Common myeloid progenitor, CD34-positive (primary cell): Measurements from ENCODE around the gene PCDHB10.
"Not testable (repeated sequence)": the region's sequence is repeated elsewhere in the genome, so short reads cannot be mapped to it uniquely, and the experiment has no call there.

ENCODE experiments used
- CTCF ChIA-PET: fragments of 350-600 bp; sonication (Branson Sonifier 250); formaldehyde crosslinking; loops from one replicate; lab custom pipeline; 2021; ENCODE audit warnings: antibody characterized with exemption; lab: Charles Lee
- POLR2A ChIA-PET: fragments of 350-600 bp; sonication (Branson Sonifier 250); formaldehyde crosslinking; loops from one replicate; lab custom pipeline; 2021; ENCODE audit warnings: antibody characterized with exemption; lab: Charles Lee
- DNase-seq, 3 donors: peaks; one replicate each; pipeline versions ENCODE4 v3.0.0 to v3.0.0-alpha.2; 2013
- H3K27ac ChIP-seq, 2 experiments: 1 replicate in 1 of 2; 2 replicates in 1 of 2; pipeline ENCODE4 v1.7.0; 2013; ENCODE audit warnings: inconsistent platforms in 2 of 2, low read length in 2 of 2, mild to moderate bottlenecking in 2 of 2, low read depth in 1 of 2, moderate library complexity in 1 of 2; ENCODE audit not compliant: severe bottlenecking in 2 of 2, insufficient read depth in 1 of 2, poor library complexity in 1 of 2
- H3K27me3 ChIP-seq, 5 experiments: replicated peaks in 2 of 5; 1 replicate in 3 of 5; 2 replicates in 2 of 5; pipeline versions ENCODE4 v1.6.1 to v1.7.0; 2013; ENCODE audit warnings: low read length in 4 of 5, mild to moderate bottlenecking in 2 of 5, moderate library complexity in 2 of 5, inconsistent platforms in 1 of 5; ENCODE audit not compliant: insufficient read depth in 5 of 5, control insufficient read depth in 4 of 5
- H3K36me3 ChIP-seq, 4 experiments: 1 replicate in 2 of 4; 2 replicates in 2 of 4; pipeline versions ENCODE4 v1.6.1 to v1.7.0; 2013; ENCODE audit warnings: low read length in 3 of 4, control low read depth in 1 of 4, mild to moderate bottlenecking in 1 of 4; ENCODE audit not compliant: control insufficient read depth in 4 of 4, insufficient read depth in 4 of 4
- H3K4me1 ChIP-seq, 4 experiments: 1 replicate in 3 of 4; 2 replicates in 1 of 4; pipeline versions ENCODE4 v1.6.1 to v1.7.1; 2013; ENCODE audit warnings: low read length in 3 of 4, mild to moderate bottlenecking in 3 of 4, control low read depth in 1 of 4, inconsistent platforms in 1 of 4, moderate library complexity in 1 of 4; ENCODE audit not compliant: control insufficient read depth in 4 of 4, insufficient read depth in 4 of 4; ENCODE audit errors: control extremely low read depth in 1 of 4
- H3K4me3 ChIP-seq, 7 experiments: 1 replicate in 4 of 7; 2 replicates in 3 of 7; pipeline versions ENCODE4 v1.5.1 to v1.7.0; 2013; ENCODE audit warnings: mild to moderate bottlenecking in 7 of 7, low read length in 6 of 7, moderate library complexity in 6 of 7, inconsistent platforms in 2 of 7, low read depth in 2 of 7, control low read depth in 1 of 7; ENCODE audit not compliant: insufficient read depth in 4 of 7, control insufficient read depth in 1 of 7; ENCODE audit errors: extremely low read depth in 1 of 7
- H3K9me3 ChIP-seq, 5 experiments: 1 replicate in 4 of 5; 2 replicates in 1 of 5; pipeline versions ENCODE4 v1.6.1 to v1.7.1; 2013; ENCODE audit warnings: low read length in 4 of 5, mild to moderate bottlenecking in 2 of 5, inconsistent platforms in 1 of 5, low read depth in 1 of 5, moderate library complexity in 1 of 5; ENCODE audit not compliant: control insufficient read depth in 4 of 5, insufficient read depth in 2 of 5; ENCODE audit errors: control extremely low read depth in 1 of 5
- WGBS: methylation state at CpG from one replicate; pipeline ENCODE4 v1.1.5; 2013; ENCODE audit not compliant: insufficient coverage; 5-methylcytosine and 5-hydroxymethylcytosine counted together

The PCDHB10 gene

GRCh38 chr5:141201126-141201525 lies 9.0 kb downstream of the PCDHB10 start:
- H3K4me1 ChIP-seq, H3K4me3 ChIP-seq, POLR2A ChIA-PET, H3K27ac ChIP-seq, DNase-seq, CTCF ChIA-PET, H3K36me3 ChIP-seq: not testable (repeated sequence)
- H3K27me3 ChIP-seq: peaks cover 3 to 29% (median 4%) of the 10 kb centered on the region in 5 experiments
- WGBS: 41% methylated on average over 8 of the region's 38 CpGs
- H3K9me3 ChIP-seq: peaks cover 12 to 34% (median 15%) of the 10 kb centered on the region in 5 experiments

DNA sequence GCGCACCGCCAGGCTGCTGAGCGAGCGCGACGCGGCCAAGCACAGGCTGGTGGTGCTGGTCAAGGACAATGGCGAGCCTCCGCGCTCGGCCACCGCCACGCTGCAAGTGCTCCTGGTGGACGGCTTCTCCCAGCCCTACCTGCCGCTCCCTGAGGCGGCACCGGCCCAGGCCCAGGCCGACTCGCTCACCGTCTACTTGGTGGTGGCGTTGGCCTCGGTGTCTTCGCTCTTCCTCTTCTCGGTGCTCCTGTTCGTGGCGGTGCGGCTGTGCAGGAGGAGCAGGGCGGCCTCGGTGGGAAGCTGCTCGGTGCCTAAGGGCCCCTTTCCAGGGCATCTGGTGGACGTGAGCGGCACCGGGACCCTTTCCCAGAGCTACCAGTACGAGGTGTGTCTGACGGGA lies 9.5 kb downstream of the PCDHB10 start:
- H3K36me3 ChIP-seq, H3K4me3 ChIP-seq, H3K27ac ChIP-seq, CTCF ChIA-PET, H3K4me1 ChIP-seq, DNase-seq, POLR2A ChIA-PET: not testable (repeated sequence)
- WGBS: 34% methylated on average over 27 of the region's 35 CpGs
- Histone ChIP-seq H3K27me3 (peaks cover 3 to 32% (median 4%) of the 10 kb centered on the region in 5 experiments), H3K9me3 (peaks cover 8 to 34% (median 15%) of the 10 kb centered on the region in 5 experiments)

GRCh38 chr5:141208478-141208877 lies 16.3 kb downstream of the PCDHB10 start, which contains the start of gene PCDHB12:
TSS of gene PCDHB12 (plus strand) at chr5:141208719. CDS start at chr5:141208908, 189 bp downstream.
- Histone ChIP-seq H3K4me1 (no peaks in the 10 kb centered on the region), H3K4me3 (no peak within 1 kb of the TSS), H3K27me3 (peaks cover 3 to 37% (median 19%) of the 10 kb centered on the region in 5 experiments), H3K9me3 (peaks cover 4 to 26% (median 11%) of the 10 kb centered on the region in 5 experiments), H3K36me3 (no peaks in the 10 kb centered on the region), H3K27ac (no peak within 1 kb of the TSS)
- POLR2A ChIA-PET: no interaction called here
- WGBS: 22% methylated on average over 9 of the region's 11 CpGs
- CTCF ChIA-PET: no interaction called here
- peak in 2 of 3 donors; percentile 4 for DNase-seq

DNA sequence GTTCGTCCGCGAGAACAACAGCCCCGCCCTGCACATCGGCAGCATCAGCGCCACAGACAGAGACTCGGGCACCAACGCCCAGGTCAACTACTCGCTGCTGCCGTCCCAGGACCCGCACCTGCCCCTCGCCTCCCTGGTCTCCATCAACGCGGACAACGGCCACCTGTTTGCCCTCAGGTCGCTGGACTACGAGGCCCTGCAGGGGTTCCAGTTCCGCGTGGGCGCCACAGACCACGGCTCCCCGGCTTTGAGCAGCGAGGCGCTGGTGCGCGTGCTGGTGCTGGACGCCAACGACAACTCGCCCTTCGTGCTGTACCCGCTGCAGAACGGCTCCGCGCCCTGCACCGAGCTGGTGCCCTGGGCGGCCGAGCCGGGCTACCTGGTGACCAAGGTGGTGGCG lies 18.1 kb downstream of the PCDHB10 start:
- peaks cover 7 to 51% (median 19%) of the 10 kb centered on the region in 5 experiments for H3K27me3 ChIP-seq
- WGBS: 33% methylated on average over 22 of the region's 39 CpGs
- DNase-seq, H3K36me3 ChIP-seq, POLR2A ChIA-PET, H3K4me3 ChIP-seq, H3K4me1 ChIP-seq, H3K27ac ChIP-seq, CTCF ChIA-PET: not testable (repeated sequence)
- H3K9me3 ChIP-seq: peaks cover 4 to 32% (median 18%) of the 10 kb centered on the region in 5 experiments

GRCh38 chr5:141210849-141211248 lies 18.7 kb downstream of the PCDHB10 start:
- H3K27ac ChIP-seq, POLR2A ChIA-PET, H3K4me3 ChIP-seq, H3K4me1 ChIP-seq, DNase-seq, CTCF ChIA-PET, H3K36me3 ChIP-seq: not testable (repeated sequence)
- Histone ChIP-seq H3K27me3 (peaks cover 7 to 55% (median 19%) of the 10 kb centered on the region in 5 experiments), H3K9me3 (peaks cover 3 to 34% (median 20%) of the 10 kb centered on the region in 5 experiments)
- WGBS: 35% methylated on average over 5 of the region's 27 CpGs

GRCh38 chr5:141213656-141214339 lies 21.6 kb downstream of the PCDHB10 start, which contains the start of gene PCDHB13:
TSS of gene PCDHB13 (plus strand) at chr5:141213919. CDS start at chr5:141214124, 205 bp downstream.
- Histone ChIP-seq H3K27me3 (peaks cover 8 to 50% (median 19%) of the 10 kb centered on the region in 5 experiments), H3K9me3 (peaks cover 3 to 46% (median 23%) of the 10 kb centered on the region in 5 experiments)
- H3K36me3 ChIP-seq, H3K4me1 ChIP-seq, CTCF ChIA-PET, H3K4me3 ChIP-seq, POLR2A ChIA-PET, H3K27ac ChIP-seq: not testable (repeated sequence)
- no CpG with 5 or more reads among the region's 18 CpGs for WGBS
- DNase-seq: peak in 2 of 3 donors; percentile 1 to 21

GRCh38 chr5:141214583-141214982 lies 22.4 kb downstream of the PCDHB10 start:
- H3K36me3 ChIP-seq, POLR2A ChIA-PET, DNase-seq, H3K4me3 ChIP-seq, CTCF ChIA-PET, H3K27ac ChIP-seq, H3K4me1 ChIP-seq: not testable (repeated sequence)
- peaks cover 3 to 40% (median 23%) of the 10 kb centered on the region in 5 experiments for H3K9me3 ChIP-seq
- WGBS: 51% methylated on average over 5 of the region's 12 CpGs
- H3K27me3 ChIP-seq: peaks cover 4 to 44% (median 19%) of the 10 kb centered on the region in 5 experiments
